GM12878 (cell line): ENCODE results near the gene PAQR5. TPM values are rescaled to one million over a fixed set of nuclear protein-coding genes. Genes with fewer than 3 reads are reported as not detected.

Experiments used
- ATAC-seq: fragments of 200-7000 bp; cut with Tn5 transposase; 3 replicates; pipeline ENCODE4 v1.9.1; 2020; ENCODE audit warnings: mild to moderate bottlenecking, moderate library complexity
- BruUV-seq: library from RNA; stranded (reverse); fragments of 400-500 nt; replicated peaks from 2 replicates; lab custom pipeline; 2021; lab: Mats Ljungman, UMichigan
- CTCF ChIA-PET: fragments of 300-600 bp; sonication (Branson Sonifier 250); formaldehyde crosslinking; extraction: SDS; loops from one replicate; lab custom pipeline; 2021; ENCODE audit warnings: inconsistent platforms; lab: Yijun Ruan, JAX
- POLR2A ChIA-PET: fragments of 350-600 bp; formaldehyde crosslinking; extraction: SDS; loops from one replicate; lab custom pipeline; 2021; ENCODE audit warnings: inconsistent platforms; lab: Charles Lee
- RAD21 ChIA-PET: fragments of 300-600 bp; sonication (Branson Sonifier 250); formaldehyde crosslinking; loops from one replicate; lab custom pipeline; 2023; ENCODE audit warnings: antibody characterized with exemption; ENCODE audit not compliant: unreplicated experiment; lab: Charles Lee
- SMC1A ChIA-PET: fragments of 300-600 bp; sonication (Branson Sonifier 250); formaldehyde crosslinking; loops from one replicate; lab custom pipeline; 2023; ENCODE audit not compliant: unreplicated experiment, uncharacterized antibody; lab: Charles Lee
- DNase-seq: peaks from one replicate; pipeline ENCODE4 v3.0.0-alpha.2; 2011; ENCODE audit warnings: low read depth, low spot score
- FAIRE-seq: peaks from 3 replicates; lab custom pipeline; 2011; peaks lifted over from hg19 to GRCh38; lab: Jason Lieb, UNC
- H2AFZ ChIP-seq: 2 replicates; pipeline ENCODE4 v1.6.0; 2011; ENCODE audit warnings: low read depth, low read length, control low read depth; ENCODE audit not compliant: control insufficient read depth
- H3K27ac ChIP-seq: 2 replicates; pipeline ENCODE4 v1.5.1; 2011; ENCODE audit warnings: control low read depth; ENCODE audit not compliant: control insufficient read depth, insufficient read depth
- H3K27me3 ChIP-seq, 2 experiments: replicated peaks in 1 of 2; 2 replicates each; pipeline versions ENCODE4 v1.6.0 to v1.6.1; 2011; ENCODE audit warnings: low read length in 1 of 2; ENCODE audit not compliant: control insufficient read depth in 2 of 2, insufficient read depth in 2 of 2
- H3K36me3 ChIP-seq, 2 experiments: 2 replicates each; pipeline ENCODE4 v1.5.1; 2011; ENCODE audit warnings: low read length in 1 of 2; ENCODE audit not compliant: control insufficient read depth in 2 of 2, insufficient read depth in 2 of 2
- H3K4me1 ChIP-seq: 2 replicates; pipeline ENCODE4 v1.6.1; 2011; ENCODE audit warnings: mild to moderate bottlenecking, low read length, moderate library complexity, mixed read lengths; ENCODE audit not compliant: control insufficient read depth, insufficient read depth
- H3K4me2 ChIP-seq: 2 replicates; pipeline ENCODE4 v1.6.0; 2011; ENCODE audit warnings: control low read depth; ENCODE audit not compliant: control insufficient read depth, insufficient read depth
- H3K4me3 ChIP-seq: fragments of 200-600 bp; sonication (generic); 2 replicates; pipeline ENCODE4 v1.5.1; 2016
- H3K79me2 ChIP-seq: 2 replicates; pipeline ENCODE4 v1.6.0; 2011; ENCODE audit warnings: low read length; ENCODE audit not compliant: control insufficient read depth, insufficient read depth
- H3K9ac ChIP-seq: 2 replicates; pipeline ENCODE4 v1.8.0; 2011; ENCODE audit warnings: low read length, control low read depth, mixed read lengths; ENCODE audit not compliant: control insufficient read depth, insufficient read depth
- H3K9me3 ChIP-seq: replicated peaks from 3 replicates; pipeline ENCODE4 v1.5.1; 2011; ENCODE audit warnings: mild to moderate bottlenecking, low read length; ENCODE audit not compliant: control insufficient read depth, insufficient read depth
- H4K20me1 ChIP-seq: 2 replicates; pipeline ENCODE4 v1.6.0; 2011; ENCODE audit not compliant: control insufficient read depth, insufficient read depth
- CBFB ChIP-seq: IDR thresholded peaks from 2 replicates; pipeline ENCODE4 v1.6.1; 2016; ENCODE audit warnings: antibody characterized with exemption, low read depth
- E4F1 ChIP-seq: fragments of 450-650 bp; IDR thresholded peaks from 2 replicates; pipeline ENCODE4 v1.6.1; 2018; ENCODE audit warnings: borderline replicate concordance, mild to moderate bottlenecking; ENCODE audit not compliant: partially characterized antibody
- ESRRA ChIP-seq: IDR thresholded peaks from 2 replicates; pipeline ENCODE4 v1.6.1; 2012; ENCODE audit warnings: mild to moderate bottlenecking, low read length, improper control_type of control experiment
- ETV6 ChIP-seq, 2 experiments: fragments of 450-650 bp in 1 of 2; IDR thresholded peaks in 1 of 2; conservative IDR thresholded peaks in 1 of 2; 2 replicates each; pipeline ENCODE4 v1.6.1; 2014; ENCODE audit warnings: antibody characterized with exemption in 1 of 2, borderline replicate concordance in 1 of 2, low read depth in 1 of 2, mild to moderate bottlenecking in 1 of 2, moderate library complexity in 1 of 2
- EZH2 ChIP-seq: IDR thresholded peaks from 2 replicates; pipeline ENCODE4 v1.6.1; 2012; ENCODE audit warnings: low read depth, mild to moderate bottlenecking, control low read depth, inconsistent platforms, low read length, borderline replicate concordance; ENCODE audit not compliant: control insufficient read depth
- HCFC1 ChIP-seq: fragments of 150-350 bp; IDR thresholded peaks from 2 replicates; pipeline ENCODE4 v1.6.1; 2014; ENCODE audit warnings: low read length
- HDAC2 ChIP-seq: fragments of 200-600 bp; sonication (generic); IDR thresholded peaks from 2 replicates; pipeline ENCODE4 v1.6.1; 2017
- IKZF2 ChIP-seq, 2 experiments: fragments of 450-650 bp; IDR thresholded peaks; 2 replicates each; pipeline ENCODE4 v1.6.1; 2017; ENCODE audit warnings: mild to moderate bottlenecking in 2 of 2, moderate library complexity in 2 of 2
- JUNB ChIP-seq: IDR thresholded peaks from 2 replicates; pipeline ENCODE4 v1.6.1; 2016; ENCODE audit warnings: antibody characterized with exemption, mild to moderate bottlenecking
- POU2F2 ChIP-seq: IDR thresholded peaks from 3 replicates; pipeline ENCODE4 v1.6.1; 2011; ENCODE audit warnings: low read depth, mild to moderate bottlenecking, low read length, borderline replicate concordance
- STAT1 ChIP-seq: fragments of 450-650 bp; conservative IDR thresholded peaks from 2 replicates; pipeline ENCODE4 v1.6.1; 2014; ENCODE audit warnings: antibody characterized with exemption, mild to moderate bottlenecking
- SUZ12 ChIP-seq: fragments of 200-600 bp; sonication (generic); IDR thresholded peaks from one replicate; pipeline ENCODE4 v1.6.1; 2018; ENCODE audit warnings: antibody characterized with exemption, mild to moderate bottlenecking; ENCODE audit not compliant: unreplicated experiment
- ZBED1 ChIP-seq: IDR thresholded peaks from 2 replicates; pipeline ENCODE4 v1.6.1; 2016; ENCODE audit warnings: borderline replicate concordance
- ZNF687 ChIP-seq: fragments of 450-650 bp; IDR thresholded peaks from 2 replicates; pipeline ENCODE4 v1.6.1; 2017; ENCODE audit warnings: mild to moderate bottlenecking, moderate library complexity
- WGBS: methylation state at CpG from one replicate; pipeline ENCODE4 v1.1.6; 2016; ENCODE audit warnings: low lambda C conversion rate; ENCODE audit not compliant: insufficient replicate concordance, insufficient coverage; ENCODE audit errors: missing lambda C conversion rate; 5-methylcytosine and 5-hydroxymethylcytosine counted together
- in situ Hi-C: fragments of 300-500 bp; cut with MboI; formaldehyde crosslinking; loops from 9 replicates; pipeline ENCODE4 v1.14.3; 2018; ENCODE audit warnings: mixed read lengths
- intact Hi-C: fragments of 100-400 bp; cut with micrococcal nuclease; formaldehyde crosslinking; loops from one replicate; pipeline ENCODE4 v1.14.2; 2022; ENCODE audit not compliant: unreplicated experiment
- polyA plus RNA-seq, 11 experiments: library from polyadenylated mRNA; depleted of rRNA in 4 of 11; unstranded in 6 of 11; stranded (reverse) in 5 of 11; fragments of >200 nt; fragmentation: Nextera tagmentation in 4 of 11; fragmentation: Illumina TruSeq in 1 of 11; extraction: Ambion mirVana in 4 of 11; extraction: Trizol in 1 of 11; gene quantifications; 1 replicate in 1 of 11; 2 replicates in 10 of 11; pipeline versions ENCODE4 v1.2.1 to v1.2.3, GENCODE V29; 2011 to 2016; ENCODE audit warnings: inconsistent platforms in 2 of 11, missing spikeins in 2 of 11, low read depth in 1 of 11
- total RNA-seq, 4 experiments: library from RNA; depleted of rRNA in 3 of 4; stranded (reverse); fragments of >200 nt in 3 of 4; fragmentation: Illumina TruSeq in 1 of 4; extraction: Trizol in 1 of 4; gene quantifications; 2 replicates each; pipeline versions ENCODE4 v1.2.1 to v1.2.3, GENCODE V29; 2013 to 2021

The PAQR5 gene
- total and polyA plus RNA-seq, 10 of the 15 experiments (the other 5 are each of a cell fraction or from before 2014, with no cell fraction given): 0.02 to 0.03 TPM; not detected in 8

- H3K4me1 ChIP-seq: no peaks in the 10 kb centered on the region
- TF ChIP-seq ZBED1: no peak
- no peak for TF ChIP-seq IKZF2 (IDR thresholded peaks at IDR 0.05)
- no peak for TF ChIP-seq STAT1
- TF ChIP-seq ESRRA: no peak
- no peak for TF ChIP-seq EZH2
- no peak for TF ChIP-seq E4F1
- TF ChIP-seq ZNF687: no peak
- no peak for TF ChIP-seq JUNB
- no peak for TF ChIP-seq POU2F2
- no peak for TF ChIP-seq CBFB
- TF ChIP-seq SUZ12: no peak
- no peak for TF ChIP-seq HDAC2
- TF ChIP-seq HCFC1: no peak
- TF ChIP-seq ETV6 (conservative IDR thresholded peaks at IDR 0.05 in 1 of 2, IDR thresholded peaks at IDR 0.05 in 1 of 2; ENCODE audit: borderline replicate concordance in 1 of 2, low read depth in 1 of 2): no peak
- in situ Hi-C loops (no loop called here), intact Hi-C loops (no loop called here)
- H3K4me3 ChIP-seq: no peak overlapping the region
- H2AFZ ChIP-seq: no peak overlapping the region
- H3K4me2 ChIP-seq: no peak overlapping the region
- RAD21 ChIA-PET: no interaction called here
- POLR2A ChIA-PET: no interaction called here
- H3K9ac ChIP-seq: no peak overlapping the region
- H3K79me2 ChIP-seq: no peaks in the 10 kb centered on the region
- BruUV-seq: no TSS peak
- WGBS: 52% methylated on average over 4 of the region's 4 CpGs
- H4K20me1 ChIP-seq: no peaks in the 10 kb centered on the region
- no peaks in the 10 kb centered on the region; a peak in 1 of 4 replicates for H3K27me3 ChIP-seq
- no peaks in the 10 kb centered on the region for H3K9me3 ChIP-seq
- CTCF ChIA-PET: no interaction called here
- FAIRE-seq: no peak
- SMC1A ChIA-PET: no interaction called here
- no peak for ATAC-seq
- DNase-seq: no peak
- no peaks in the 10 kb centered on the region for H3K36me3 ChIP-seq
- no peak overlapping the region for H3K27ac ChIP-seq
Observed at GRCh38 chr15:69351333-69351732, 52.6 kb downstream of the PAQR5 start.
